Left ventricle myocardium inferior (tissue), 1 donor: ENCODE data around the gene ANKDD1A. TPM values are rescaled to one million over a fixed set of nuclear protein-coding genes. Genes with fewer than 3 reads are reported as not detected.

Experiments used
- DNase-seq: peaks from one replicate; pipeline ENCODE4 v3.0.0-alpha.2; 2020
- H3K27ac ChIP-seq: fragments of 200-600 bp; replicated peaks from 2 replicates; pipeline ENCODE4 v1.8.0; 2021
- H3K27me3 ChIP-seq: fragments of 200-600 bp; 2 replicates; pipeline ENCODE4 v1.8.0; 2021; ENCODE audit warnings: low read depth
- H3K36me3 ChIP-seq: fragments of 200-600 bp; 2 replicates; pipeline ENCODE4 v1.8.0; 2021
- H3K4me1 ChIP-seq: fragments of 200-600 bp; 2 replicates; pipeline ENCODE4 v1.8.0; 2021
- H3K4me3 ChIP-seq: fragments of 200-600 bp; 2 replicates; pipeline ENCODE4 v1.8.0; 2021; ENCODE audit warnings: mild to moderate bottlenecking, moderate library complexity
- H3K9me3 ChIP-seq: fragments of 200-600 bp; replicated peaks from 2 replicates; pipeline ENCODE4 v1.8.0; 2021
- intact Hi-C: fragments of 100-400 bp; cut with micrococcal nuclease; formaldehyde crosslinking; loops from one replicate; pipeline ENCODE4 v1.11.0; 2022
- total RNA-seq: library from RNA; stranded (reverse); fragmentation: NEBNext Ultra II Directional; extraction: Animal tissue kit (Norgen Biotek cat#: 25700); gene quantifications from one replicate; pipeline ENCODE4 v1.2.1, GENCODE V29; 2021
- TF ChIP-seq, protein P1 (sequence below): fragments of 200-600 bp; IDR thresholded peaks from 2 replicates; pipeline ENCODE4 v1.8.0; 2021; ENCODE audit warnings: antibody characterized with exemption, mild to moderate bottlenecking, borderline replicate concordance
- donor health status: DM: no; HTN: yes; CAD: no; lungs with severe emphysema.

The ANKDD1A gene
- total RNA-seq, 1 donor from 2014 or later = 1.8 TPM

DNA sequence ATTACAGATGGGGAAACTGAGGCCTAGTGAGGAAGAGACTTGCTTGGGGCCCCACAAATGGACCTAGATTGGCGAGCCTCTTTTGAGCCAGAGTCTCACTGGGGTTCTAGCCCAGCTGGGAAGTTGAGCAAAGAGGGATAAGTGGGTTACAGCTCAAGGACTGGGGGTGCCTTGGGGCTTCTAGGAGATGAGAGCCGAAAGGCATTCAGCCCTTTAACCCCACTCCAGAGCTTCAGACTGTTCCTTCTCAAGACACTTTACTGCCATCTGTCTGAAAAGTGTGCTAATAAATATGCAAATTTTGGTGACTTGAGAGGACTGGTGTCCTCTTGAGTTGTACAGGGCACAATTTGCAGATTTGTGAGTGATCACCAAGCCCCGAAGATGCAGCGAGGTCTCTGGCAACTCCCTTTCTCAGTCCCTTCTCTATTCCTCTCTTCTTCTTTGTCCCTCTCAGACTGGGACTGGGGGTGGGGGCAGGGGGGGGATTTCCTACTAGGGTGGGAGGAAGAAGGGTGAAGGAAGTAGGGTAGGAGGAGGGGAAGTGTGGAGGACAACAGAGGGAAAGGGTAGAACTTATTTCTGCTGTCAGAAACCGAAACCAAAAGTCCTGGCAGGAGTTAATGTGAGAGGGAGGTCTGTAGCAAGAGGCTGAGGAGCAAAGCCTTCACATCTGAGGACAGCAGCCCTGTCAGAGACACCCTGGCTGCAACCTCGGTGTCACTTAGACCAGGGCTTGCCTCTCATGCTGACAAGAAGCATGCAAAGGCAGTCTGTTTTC lies 16.2 kb upstream of the ANKDD1A start:
- TF ChIP-seq, protein P1, sequence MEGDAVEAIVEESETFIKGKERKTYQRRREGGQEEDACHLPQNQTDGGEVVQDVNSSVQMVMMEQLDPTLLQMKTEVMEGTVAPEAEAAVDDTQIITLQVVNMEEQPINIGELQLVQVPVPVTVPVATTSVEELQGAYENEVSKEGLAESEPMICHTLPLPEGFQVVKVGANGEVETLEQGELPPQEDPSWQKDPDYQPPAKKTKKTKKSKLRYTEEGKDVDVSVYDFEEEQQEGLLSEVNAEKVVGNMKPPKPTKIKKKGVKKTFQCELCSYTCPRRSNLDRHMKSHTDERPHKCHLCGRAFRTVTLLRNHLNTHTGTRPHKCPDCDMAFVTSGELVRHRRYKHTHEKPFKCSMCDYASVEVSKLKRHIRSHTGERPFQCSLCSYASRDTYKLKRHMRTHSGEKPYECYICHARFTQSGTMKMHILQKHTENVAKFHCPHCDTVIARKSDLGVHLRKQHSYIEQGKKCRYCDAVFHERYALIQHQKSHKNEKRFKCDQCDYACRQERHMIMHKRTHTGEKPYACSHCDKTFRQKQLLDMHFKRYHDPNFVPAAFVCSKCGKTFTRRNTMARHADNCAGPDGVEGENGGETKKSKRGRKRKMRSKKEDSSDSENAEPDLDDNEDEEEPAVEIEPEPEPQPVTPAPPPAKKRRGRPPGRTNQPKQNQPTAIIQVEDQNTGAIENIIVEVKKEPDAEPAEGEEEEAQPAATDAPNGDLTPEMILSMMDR = no peak
- Histone ChIP-seq H3K4me3 (peak overlapping the region; percentile 57), H3K36me3 (no peaks in the 10 kb centered on the region), H3K4me1 (peaks cover 62% of the 10 kb centered on the region), H3K27ac (peak overlapping the region; percentile 94), H3K27me3 (no peaks in the 10 kb centered on the region), H3K9me3 (peaks cover 5% of the 10 kb centered on the region)
- intact Hi-C loops = loop anchor here (10.0 kb wide), 1 partner anchor 51 kb away; the partner anchor contains the start of gene PLEKHO2
- no peak for DNase-seq

DNA sequence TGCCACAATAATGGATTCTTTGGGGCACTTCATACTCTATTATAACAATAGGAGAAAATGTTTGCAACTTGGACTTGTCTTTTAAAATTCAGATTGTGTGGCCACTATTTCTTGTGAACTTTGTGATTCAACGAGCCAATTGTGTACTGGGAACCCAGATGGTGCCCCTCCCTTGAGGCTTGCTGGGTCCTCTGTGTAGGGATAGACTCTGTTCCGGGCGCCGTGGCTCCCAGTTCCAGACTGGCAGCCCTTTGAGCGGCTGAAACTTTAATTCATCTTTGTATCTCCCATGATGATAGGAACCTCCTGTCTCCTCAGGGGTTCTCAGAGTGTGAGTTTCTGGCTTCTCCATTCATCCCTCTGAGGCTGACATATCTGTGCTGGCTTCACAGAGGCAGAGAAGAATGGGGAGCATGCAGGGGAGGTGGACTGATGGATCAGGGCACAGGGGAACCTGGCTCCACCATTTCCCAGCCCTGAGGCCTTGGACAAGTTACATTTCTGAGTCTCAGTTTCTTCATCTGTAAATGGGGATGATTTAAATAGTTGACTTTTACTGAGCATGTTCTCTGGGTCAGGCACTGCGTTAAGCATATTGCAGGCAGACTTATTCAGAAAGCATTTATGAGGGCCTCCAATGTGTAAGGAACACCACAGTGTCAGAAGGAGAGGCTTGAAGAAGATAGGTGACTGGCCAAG lies 15.2 kb upstream of the ANKDD1A start:
- Histone ChIP-seq H3K27ac (peak overlapping the region; percentile 94), H3K36me3 (no peaks in the 10 kb centered on the region), H3K4me3 (no peak overlapping the region), H3K9me3 (peaks cover 15% of the 10 kb centered on the region), H3K4me1 (peaks cover 62% of the 10 kb centered on the region), H3K27me3 (no peaks in the 10 kb centered on the region)
- TF ChIP-seq, protein P1 = no peak
- DNase-seq = peak; percentile 11
- intact Hi-C loops = loop anchor here (10.0 kb wide), 1 partner anchor 52 kb away; the partner anchor contains the start of gene PLEKHO2

DNA sequence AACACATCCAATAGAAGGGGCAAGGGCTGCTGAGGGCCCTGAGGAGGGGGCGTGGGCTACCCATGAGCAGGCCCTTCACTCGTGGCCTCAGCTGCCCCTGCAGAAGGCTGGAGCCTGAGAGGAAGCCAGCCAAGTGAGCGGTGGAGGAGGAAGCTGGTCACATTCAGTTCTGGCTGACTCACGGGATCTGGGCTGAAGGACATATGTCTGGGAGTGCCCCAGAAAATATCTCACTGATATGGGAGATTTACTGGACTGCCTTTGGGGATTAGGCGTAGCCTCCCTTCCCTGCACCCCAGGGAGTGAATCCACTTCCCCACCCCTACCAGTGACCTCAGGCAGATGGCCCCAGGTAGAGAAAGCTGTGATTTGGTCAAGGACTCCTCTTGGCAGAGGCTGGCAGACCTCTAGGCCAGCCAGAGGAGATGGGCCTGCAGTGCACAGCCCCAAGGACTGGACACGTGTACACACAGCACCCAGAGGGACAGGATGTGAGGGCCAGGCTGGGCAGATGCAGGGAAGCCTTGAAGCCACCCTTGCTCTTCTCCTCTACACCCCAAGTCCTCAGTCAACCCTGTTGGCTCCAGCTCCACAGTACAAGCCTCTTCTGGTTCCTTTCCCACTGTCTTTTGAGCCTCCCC lies 14.2 kb upstream of the ANKDD1A start:
- Histone ChIP-seq H3K27ac (peak overlapping the region; percentile 94), H3K36me3 (no peaks in the 10 kb centered on the region), H3K4me1 (peaks cover 61% of the 10 kb centered on the region), H3K27me3 (no peaks in the 10 kb centered on the region), H3K9me3 (peaks cover 18% of the 10 kb centered on the region), H3K4me3 (no peak overlapping the region)
- DNase-seq = peak; percentile 73
- intact Hi-C loops = loop anchor here (10.0 kb wide), 1 partner anchor 53 kb away; the partner anchor contains the start of gene PLEKHO2
- TF ChIP-seq, protein P1 = no peak

DNA sequence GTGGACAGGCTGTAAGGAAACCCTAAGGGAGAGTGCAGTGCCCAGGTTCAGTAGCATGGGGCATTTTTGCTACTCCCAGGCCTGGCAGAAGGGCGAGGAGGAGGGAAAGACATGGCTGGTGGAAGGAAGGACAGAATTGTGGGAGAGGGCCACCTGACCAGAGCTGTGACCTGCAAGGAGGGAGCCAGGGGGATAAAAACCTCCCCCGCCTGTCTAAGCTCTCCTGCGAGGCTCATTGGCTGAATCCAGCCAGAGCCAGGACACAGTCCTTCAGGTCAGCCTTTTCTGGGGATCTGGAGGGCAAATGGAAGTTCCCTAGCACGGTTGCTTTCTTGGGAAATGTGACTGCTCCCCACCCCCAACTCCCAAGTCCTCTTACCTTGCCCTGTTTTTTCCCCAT lies 13.3 kb upstream of the ANKDD1A start:
- peak; percentile 2 for DNase-seq
- peaks cover 51% of the 10 kb centered on the region for H3K4me1 ChIP-seq
- TF ChIP-seq, protein P1 = no peak
- H3K27me3 ChIP-seq = no peaks in the 10 kb centered on the region
- H3K9me3 ChIP-seq = peaks cover 18% of the 10 kb centered on the region
- H3K4me3 ChIP-seq = no peak overlapping the region
- H3K36me3 ChIP-seq = no peaks in the 10 kb centered on the region
- intact Hi-C loops = loop anchor here (10.0 kb wide), 1 partner anchor 54 kb away; the partner anchor contains the start of gene PLEKHO2
- peak overlapping the region; percentile 94 for H3K27ac ChIP-seq

DNA sequence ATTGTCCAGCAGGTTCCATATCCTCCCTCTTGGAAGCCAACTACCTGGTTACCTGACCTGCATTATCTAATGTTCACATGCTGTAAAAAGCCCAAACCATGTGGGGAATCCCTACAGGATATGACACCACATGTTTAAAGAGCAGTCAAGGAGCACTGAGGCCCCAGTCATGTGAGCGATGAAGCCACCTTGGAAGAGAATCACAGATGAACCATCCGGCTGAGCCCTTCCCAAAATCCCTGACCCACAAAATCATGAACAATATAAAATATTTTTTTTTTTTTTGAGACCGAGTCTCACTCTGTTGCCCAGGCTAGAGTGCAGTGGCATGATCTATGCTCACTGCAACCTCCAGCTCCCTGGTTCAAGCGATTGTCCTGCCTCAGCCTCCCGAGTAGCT lies 10.6 kb upstream of the ANKDD1A start:
- no peak overlapping the region for H3K27ac ChIP-seq

More for the DNA sequence above, 10.6 kb upstream of the ANKDD1A start:
- TF ChIP-seq, protein P1 = no peak
- Histone ChIP-seq H3K9me3 (peaks cover 18% of the 10 kb centered on the region), H3K4me3 (no peak overlapping the region), H3K27me3 (no peaks in the 10 kb centered on the region), H3K4me1 (peaks cover 28% of the 10 kb centered on the region), H3K36me3 (no peaks in the 10 kb centered on the region)
- DNase-seq = peak; percentile 1
- intact Hi-C loops = no loop called here
